NCI-H460 (cell line): Measurements from ENCODE around the gene ERBB2. TPM values are rescaled to one million over a fixed set of nuclear protein-coding genes. Genes with fewer than 3 reads are reported as not detected.

ENCODE experiments used
- DNase-seq: peaks from one replicate; pipeline ENCODE4 v3.0.0-alpha.2; 2016; ENCODE audit warnings: low read depth; ENCODE audit errors: extremely low read depth
- polyA plus RNA-seq: library from polyadenylated mRNA; depleted of rRNA; stranded (reverse); fragments of >200 nt; gene quantifications from 2 replicates; pipeline ENCODE4 v1.2.3, GENCODE V29; 2014; cell fraction: nucleus; rRNA removed
- total RNA-seq: library from RNA; depleted of rRNA; stranded (reverse); fragments of >200 nt; shearing (Covaris generic); gene quantifications from 2 replicates; pipeline ENCODE4 v1.2.3, GENCODE V29; 2014; rRNA removed

Gene ERBB2
- total RNA-seq: 15.7 and 17.4 TPM in 2 replicates
- polyA plus RNA-seq: 22.6 and 32.9 TPM in 2 replicates

DNA sequence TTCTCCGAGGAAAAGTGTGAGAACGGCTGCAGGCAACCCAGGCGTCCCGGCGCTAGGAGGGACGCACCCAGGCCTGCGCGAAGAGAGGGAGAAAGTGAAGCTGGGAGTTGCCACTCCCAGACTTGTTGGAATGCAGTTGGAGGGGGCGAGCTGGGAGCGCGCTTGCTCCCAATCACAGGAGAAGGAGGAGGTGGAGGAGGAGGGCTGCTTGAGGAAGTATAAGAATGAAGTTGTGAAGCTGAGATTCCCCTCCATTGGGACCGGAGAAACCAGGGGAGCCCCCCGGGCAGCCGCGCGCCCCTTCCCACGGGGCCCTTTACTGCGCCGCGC, at the start of gene ERBB2:
Gene ERBB2, plus strand, starts transcription at position 247 of the 330 bp plus-strand sequence. CDS start 175 bp downstream, outside the sequence.
- DNase-seq: peak; percentile 59

DNA sequence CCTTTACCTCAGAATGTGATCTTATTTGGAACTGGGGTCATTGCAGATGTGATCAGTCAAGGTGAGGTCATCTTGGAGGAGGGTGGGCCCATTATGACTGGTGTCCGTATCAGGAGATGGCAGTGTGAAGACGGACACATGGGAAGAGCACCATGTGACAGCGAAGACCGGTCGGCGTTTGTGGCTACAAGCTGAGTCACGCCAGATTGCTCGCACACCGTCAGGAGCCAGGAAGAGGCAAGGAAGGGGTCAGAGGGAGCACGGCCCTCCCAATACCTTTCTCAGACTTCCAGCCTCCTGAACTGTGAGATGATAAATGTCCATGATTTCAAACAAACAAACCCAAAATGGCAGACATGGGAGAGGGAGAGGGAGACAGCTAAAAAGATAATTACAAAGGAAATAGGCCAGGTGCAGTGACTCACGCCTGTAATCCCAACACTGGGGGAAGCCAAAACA, 49.7 kb upstream of the ERBB2 start:
- no peak for DNase-seq

DNA sequence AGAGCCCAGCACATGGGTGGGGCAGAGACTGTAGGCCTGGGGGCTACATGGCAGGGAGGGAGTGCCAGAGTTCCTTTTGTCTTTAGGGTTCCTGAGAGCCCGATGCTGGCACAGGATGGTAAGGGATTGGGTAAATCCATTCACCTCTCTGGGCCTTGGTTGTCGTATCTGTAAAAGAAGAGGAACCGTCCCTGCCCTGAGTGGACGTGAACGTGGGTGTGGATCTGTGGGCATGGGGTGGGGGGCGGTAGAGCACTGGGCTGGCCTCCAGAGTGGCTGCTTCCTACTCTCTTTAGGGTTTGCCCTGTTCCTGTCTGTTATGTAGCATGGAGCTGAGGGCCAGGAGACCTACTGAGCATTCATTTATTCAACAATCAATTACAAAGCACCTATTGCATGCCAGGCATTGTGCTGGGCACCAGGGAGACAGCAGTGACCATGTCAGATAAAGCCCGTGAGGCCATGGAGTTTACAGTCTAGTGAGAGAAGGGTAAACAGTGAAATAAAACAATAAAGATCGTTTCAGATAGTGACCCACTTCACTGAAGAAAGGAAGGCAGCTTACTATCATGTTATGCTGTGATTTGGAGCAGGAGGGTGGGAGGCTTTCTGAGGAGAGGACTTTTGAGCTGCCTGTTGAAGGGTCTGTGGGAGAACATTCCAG, 47.8 kb upstream of the ERBB2 start:
- no peak for DNase-seq

DNA sequence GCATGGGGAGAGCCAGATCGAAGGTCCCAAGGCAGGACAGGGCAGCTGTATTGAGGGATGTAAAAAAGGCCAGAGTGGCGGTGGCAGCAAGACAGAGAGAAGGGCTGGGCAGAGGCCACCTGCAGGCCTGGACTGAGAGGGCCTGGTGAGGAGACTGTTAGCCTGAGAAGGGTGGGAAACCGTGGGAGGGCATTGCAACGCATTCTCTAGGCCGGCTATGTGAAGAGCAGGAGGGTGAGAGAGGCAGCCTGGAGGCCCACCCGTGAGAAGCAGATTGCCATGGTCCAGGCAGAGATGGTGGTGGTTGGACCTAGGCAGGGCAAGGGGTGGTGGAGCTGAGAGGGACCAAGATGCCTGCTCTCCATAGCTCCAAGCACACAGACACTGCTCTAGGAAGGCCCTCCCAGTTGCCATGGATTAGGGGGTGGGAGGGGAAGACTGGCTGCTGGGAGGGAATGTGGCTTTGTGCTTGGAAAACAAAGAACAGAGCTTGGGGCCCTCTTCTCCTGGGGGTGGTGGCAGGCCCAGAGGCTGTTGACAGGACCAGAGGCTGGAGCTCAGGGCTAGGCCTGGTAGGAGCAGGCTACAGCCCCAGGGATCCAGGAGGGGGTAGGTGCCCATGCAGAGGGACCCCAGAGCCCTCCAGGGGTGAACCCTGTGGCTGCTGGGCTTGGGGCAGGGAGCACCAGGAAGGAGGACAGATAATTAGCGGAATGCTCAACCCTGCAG, 47.1 kb upstream of the ERBB2 start:
- DNase-seq: no peak

DNA sequence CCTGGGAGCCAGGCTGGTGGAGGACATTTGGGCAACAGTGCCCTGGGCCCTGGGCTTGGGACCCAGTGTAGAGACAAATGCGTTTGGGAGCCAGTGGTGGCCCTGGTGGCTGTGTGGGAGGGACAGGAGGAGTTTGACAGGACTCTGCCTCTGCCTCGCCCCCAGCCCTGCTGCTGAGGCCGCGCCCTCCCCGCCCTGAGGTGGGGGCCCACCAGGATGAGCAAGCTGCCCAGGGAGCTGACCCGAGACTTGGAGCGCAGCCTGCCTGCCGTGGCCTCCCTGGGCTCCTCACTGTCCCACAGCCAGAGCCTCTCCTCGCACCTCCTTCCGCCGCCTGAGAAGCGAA, 46.6 kb upstream of the ERBB2 start:
- no peak for DNase-seq

DNA sequence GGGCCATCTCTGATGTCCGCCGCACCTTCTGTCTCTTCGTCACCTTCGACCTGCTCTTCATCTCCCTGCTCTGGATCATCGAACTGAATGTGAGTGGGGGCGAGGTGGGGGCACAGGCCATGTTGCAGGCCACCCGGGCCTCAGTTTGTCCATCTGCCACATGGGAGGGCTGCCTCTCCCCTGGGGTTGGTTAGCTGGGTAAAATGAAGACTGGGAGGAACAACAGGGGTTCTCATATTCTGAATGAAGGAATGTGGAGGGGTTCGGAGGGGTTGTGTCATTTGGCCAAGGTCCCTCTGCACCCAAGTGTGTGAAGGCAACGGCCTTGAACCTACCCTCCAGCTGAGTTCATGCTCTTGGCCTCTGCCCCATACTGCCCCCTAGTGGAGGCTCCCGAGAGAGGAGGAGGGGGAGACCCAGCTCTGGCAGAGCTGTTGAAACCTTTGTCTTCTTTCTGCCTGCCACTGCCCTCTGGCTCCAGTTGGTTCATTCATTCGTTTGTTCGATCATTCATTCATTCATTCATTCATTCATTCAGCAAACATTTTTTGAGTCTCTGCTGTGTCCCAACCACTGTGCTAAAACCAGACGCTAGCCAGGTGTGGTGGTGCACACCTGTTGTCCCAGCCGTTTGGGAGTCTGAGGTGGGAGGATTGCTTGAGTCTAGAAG, 46.1 kb upstream of the ERBB2 start:
- peak; percentile 46 for DNase-seq

DNA sequence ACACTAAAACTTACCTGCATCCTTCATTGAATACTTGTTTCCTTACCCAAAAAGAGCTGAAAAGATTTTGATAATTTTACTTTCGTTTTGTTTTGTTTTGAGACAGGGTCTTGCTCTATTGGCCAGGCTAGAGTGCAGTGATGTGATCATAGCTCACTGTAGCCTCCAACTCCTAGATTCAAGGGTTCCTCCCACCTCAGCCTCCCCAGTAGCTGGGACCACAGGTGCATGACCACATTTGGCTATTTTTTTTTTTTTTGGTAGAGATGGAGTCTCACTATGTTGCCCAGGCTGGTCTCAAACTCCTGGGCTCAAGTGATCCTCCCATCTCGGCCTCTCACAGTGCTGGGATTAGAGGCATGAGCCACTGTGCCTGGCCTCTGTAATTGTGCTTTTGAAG, 44.8 kb upstream of the ERBB2 start:
- no peak for DNase-seq

DNA sequence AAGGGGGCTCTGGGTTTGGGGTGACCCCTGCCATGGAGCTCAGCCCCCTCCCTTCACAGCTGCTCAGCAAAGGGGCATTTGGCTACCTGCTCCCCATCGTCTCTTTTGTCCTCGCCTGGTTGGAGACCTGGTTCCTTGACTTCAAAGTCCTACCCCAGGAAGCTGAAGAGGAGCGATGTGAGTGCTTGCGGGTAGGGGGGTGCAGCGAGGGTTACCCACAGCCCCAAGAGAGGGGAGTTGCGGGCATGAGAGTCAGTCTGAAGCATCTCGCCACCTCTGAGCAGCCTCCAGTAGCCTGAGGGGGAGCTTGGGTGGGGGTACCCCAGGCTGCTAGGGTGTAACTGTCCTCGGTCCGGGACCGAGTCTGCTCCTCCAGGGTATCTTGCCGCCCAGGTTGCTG, 41.5 kb upstream of the ERBB2 start:
- DNase-seq: no peak

DNA sequence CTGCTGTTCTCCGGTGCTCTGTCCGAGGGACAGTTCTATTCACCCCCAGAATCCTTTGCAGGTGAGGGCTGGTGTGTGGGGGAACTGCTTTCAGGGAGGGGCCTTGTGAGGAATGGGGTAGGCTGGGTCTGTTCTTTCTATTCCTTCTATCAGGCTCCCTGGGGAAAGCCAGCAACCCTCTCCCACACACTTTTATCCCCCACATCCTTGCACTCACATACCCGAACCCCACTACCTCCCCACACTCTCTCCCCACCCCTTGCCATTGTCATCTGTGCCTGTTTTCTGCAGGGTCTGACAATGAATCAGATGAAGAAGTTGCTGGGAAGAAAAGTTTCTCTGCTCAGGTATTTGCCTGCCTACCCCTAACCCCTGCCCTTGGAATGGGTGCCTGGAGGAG, 41.1 kb upstream of the ERBB2 start:
- no peak for DNase-seq

DNA sequence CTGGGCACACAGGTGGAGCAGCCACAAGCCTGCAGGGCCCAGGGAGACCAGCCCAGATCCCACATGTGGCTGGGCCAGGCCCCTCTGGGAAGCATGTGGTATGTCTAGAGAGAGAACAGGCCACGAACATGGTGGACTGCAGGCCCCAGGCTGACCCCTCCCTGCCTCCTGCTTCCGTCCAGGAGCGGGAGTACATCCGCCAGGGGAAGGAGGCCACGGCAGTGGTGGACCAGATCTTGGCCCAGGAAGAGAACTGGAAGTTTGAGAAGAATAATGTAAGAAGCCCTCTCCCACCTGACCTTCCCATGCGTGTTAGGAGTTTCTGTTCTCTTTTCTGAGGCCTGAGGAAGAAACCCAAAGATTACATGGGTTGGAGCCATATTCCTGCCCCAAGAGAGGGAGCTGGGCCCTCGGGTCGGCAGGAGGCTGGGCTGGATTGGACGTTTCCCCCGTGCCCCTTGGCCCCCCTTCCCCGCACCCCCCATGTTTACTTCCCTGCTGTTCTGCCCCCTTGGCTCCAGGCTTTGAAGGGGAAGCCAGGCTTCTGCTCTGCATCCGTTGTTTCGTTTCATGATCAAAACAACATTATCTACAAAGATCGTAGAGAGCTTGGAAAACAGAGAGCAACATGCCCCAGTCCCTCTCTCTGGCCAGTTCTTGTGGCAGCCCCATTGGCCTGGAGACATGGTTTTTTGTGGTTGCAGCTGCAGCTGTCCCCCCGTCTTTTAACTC, 40.4 kb upstream of the ERBB2 start:
- no peak for DNase-seq

DNA sequence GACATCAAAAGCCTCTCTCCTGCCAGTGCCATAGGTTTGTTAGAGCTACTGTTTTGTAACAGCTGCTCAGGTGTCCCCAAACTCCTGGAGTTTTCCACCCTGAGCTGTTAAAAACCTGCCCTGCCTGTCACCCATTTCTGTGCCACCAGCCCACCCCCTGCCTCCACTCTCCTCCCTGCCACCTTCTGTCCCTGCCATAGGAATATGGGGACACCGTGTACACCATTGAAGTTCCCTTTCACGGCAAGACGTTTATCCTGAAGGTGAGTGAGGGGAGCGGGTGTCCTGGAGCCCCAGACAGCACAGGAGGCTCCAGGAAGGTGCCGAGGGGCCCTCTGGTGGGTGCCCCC, 39.9 kb upstream of the ERBB2 start:
- no peak for DNase-seq

DNA sequence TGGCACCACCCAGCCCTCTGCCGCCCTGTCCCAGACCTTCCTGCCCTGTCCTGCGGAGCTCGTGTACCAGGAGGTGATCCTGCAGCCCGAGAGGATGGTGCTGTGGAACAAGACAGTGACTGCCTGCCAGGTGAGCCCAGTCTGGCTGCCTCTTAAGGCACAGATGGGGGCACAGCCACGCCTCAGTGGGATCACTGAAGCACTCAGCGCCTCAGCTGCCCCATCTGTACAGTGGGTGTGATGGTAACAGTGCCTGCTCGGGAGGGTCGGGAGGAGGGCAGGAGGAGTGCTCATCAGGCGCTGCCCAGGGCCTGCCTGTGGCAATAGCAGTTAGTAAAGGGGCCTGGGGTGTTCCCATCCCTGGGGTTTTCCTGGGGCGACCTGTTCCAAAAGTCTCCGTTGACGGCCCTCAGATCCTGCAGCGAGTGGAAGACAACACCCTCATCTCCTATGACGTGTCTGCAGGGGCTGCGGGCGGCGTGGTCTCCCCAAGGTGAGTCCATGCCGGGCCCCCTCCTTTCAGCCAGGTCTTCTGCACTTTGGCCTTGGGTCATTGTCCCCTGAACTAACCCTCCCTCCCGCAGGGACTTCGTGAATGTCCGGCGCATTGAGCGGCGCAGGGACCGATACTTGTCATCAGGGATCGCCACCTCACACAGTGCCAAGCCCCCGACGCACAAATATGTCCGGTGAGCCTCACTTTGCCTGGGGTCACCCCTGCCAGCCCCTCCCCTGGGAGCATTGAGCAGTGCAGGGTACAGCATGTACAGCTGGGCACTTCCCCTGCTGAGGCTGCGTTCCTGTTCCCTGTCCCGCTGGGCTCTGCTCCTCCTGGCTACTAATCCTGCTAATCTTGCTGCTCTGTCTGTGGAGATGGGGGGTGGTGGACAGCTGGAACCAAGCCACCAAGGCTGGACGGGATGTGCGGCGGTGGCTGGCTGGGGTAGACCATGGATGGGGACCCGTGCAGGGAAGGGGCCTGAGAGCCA, 39.2 kb upstream of the ERBB2 start:
- DNase-seq: no peak

DNA sequence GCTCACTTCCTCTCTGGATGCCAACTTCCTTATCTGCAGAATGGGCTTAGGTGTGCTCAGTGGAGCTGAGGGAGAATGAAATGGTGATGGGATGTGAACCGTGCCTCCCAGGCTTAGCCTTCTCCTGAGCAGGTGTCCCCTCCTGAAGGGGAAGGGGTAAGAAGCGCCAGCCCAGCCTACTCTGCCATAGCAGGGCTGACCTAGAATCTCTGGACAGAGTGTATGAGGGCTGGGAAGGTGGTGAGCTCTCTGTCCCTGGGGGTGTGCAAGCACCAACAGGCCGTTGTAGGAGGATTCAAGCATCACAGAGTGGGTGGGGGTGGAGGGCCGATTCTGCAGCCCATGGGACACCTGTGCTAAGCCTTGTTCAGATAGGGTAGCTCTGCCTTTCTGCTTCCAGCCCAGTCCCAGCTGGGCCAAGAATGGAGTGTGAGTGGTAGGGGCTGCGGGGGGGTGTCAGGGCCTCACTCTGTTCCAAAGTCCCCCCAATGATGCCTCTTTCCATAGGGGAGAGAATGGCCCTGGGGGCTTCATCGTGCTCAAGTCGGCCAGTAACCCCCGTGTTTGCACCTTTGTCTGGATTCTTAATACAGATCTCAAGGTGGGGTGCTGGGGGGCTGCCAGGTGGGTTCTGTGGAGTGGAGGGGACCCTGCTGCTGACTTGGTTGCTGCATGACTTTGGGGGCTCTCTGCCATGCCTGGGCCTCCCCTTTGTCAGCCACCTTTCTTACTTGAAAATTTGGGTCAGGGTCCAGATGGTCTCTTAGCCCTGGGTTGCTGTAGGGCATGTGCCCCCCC, 37.9 kb upstream of the ERBB2 start:
- no peak for DNase-seq

DNA sequence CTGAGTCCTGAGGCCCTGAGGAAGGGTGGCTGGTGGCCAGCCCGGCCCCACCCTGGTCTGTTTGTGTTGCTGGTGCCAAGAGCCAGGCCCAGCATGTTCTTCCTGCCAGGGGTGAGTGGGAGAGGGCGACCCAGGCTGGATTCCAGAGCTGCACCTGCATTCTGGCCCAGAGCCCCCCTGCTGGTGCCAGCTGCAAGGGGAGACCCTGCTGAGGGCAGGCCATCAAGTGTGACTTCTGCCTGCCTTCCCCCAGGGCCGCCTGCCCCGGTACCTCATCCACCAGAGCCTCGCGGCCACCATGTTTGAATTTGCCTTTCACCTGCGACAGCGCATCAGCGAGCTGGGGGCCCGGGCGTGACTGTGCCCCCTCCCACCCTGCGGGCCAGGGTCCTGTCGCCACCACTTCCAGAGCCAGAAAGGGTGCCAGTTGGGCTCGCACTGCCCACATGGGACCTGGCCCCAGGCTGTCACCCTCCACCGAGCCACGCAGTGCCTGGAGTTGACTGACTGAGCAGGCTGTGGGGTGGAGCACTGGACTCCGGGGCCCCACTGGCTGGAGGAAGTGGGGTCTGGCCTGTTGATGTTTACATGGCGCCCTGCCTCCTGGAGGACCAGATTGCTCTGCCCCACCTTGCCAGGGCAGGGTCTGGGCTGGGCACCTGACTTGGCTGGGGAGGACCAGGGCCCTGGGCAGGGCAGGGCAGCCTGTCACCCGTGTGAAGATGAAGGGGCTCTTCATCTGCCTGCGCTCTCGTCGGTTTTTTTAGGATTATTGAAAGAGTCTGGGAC, 37.1 kb upstream of the ERBB2 start:
- DNase-seq: no peak

DNA sequence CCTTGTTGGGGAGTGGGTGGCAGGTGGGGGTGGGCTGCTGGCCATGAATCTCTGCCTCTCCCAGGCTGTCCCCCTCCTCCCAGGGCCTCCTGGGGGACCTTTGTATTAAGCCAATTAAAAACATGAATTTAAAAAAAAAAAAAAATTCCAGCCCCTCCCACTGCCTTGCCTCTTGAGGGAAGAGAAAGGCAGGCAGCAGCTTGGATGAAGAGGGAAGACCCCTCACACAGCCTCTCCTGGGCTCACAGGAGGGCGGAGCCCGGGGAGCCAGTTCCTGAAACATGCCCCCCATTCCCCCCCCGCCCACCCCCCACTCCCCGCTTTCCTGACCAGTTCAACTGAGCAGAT, 36.5 kb upstream of the ERBB2 start:
- no peak for DNase-seq

DNA sequence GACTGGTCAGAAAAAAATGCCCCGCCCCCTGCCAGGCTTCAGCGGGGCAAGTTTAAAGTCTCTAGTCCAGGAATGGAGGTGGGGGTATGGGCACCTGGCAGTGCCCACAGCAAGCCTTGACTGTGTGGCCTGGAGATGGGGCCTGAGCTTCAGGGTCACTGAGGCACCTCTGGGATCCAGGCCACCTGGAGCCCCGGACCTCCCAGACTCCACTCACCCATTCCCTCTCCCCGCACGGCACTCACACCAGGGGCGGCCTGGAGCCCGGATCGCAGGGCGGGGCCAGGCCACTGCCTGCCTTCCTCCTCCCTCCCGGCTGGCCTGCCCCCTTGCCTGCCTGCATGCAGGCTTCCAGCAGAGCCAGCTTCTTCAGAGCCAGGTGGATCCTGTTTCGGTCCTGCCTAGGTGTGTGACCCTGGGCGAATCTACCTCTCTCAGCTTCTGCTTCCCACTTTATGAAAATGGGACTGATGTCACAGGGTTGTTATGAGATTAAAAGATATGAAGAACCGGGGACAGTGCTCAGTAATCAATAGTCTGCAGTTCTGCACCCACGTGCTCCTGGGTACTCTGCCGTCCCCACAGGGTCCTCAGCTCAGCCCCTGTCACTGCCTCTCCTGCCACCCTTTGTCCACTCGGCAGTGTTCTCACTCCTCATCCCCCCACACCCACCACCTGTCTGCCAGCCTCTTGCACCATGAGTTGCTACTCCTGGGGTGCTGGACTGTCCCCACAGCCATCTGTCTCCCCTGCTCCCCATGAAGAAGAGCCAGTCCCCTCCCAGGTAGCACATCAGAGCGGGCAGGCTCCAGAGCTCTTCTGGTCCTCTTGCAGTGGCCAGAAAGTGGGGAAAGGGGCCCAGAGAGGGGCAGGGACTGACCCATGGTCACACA, 35.9 kb upstream of the ERBB2 start:
- no peak for DNase-seq
